GM12864 (cell line): ENCODE measurements around the gene KPTN.

ENCODE experiments used
- DNase-seq: peaks from one replicate; pipeline ENCODE4 v3.0.0-alpha.2; 2011; ENCODE audit warnings: low read depth
- H3K4me3 ChIP-seq: 2 replicates; pipeline ENCODE4 v1.5.1; 2011; ENCODE audit warnings: mild to moderate bottlenecking, low read depth, low read length, control low read depth
- TF ChIP-seq, protein P1 (sequence below): IDR thresholded peaks from 2 replicates; pipeline ENCODE4 v1.5.1; 2011; ENCODE audit warnings: low read depth, mild to moderate bottlenecking, moderate library complexity, low read length, control low read depth, inconsistent platforms; ENCODE audit errors: missing control alignments

KPTN gene

DNA sequence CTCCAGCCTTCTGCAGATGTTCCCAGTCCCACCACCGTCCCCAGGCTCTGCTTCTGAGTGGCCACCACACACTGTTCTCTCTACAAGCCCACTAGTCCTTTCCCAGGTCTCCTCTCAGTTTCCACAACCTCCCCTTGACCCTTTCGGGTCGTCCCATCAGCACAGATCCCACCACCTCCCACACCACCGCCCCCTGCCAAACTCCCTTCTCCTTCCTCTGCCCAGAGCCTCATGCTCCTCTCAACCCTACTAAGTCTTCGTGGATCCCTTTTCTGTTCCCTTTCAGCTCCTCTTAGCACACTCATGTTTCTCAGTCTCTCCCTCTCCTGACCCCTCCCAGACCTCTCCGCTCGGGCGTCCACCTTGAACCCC is 28.9 kb upstream of the KPTN start:
- no peak for DNase-seq
- no peak overlapping the region; the same call in 1 of the 2 replicates for H3K4me3 ChIP-seq
- TF ChIP-seq, protein P1, sequence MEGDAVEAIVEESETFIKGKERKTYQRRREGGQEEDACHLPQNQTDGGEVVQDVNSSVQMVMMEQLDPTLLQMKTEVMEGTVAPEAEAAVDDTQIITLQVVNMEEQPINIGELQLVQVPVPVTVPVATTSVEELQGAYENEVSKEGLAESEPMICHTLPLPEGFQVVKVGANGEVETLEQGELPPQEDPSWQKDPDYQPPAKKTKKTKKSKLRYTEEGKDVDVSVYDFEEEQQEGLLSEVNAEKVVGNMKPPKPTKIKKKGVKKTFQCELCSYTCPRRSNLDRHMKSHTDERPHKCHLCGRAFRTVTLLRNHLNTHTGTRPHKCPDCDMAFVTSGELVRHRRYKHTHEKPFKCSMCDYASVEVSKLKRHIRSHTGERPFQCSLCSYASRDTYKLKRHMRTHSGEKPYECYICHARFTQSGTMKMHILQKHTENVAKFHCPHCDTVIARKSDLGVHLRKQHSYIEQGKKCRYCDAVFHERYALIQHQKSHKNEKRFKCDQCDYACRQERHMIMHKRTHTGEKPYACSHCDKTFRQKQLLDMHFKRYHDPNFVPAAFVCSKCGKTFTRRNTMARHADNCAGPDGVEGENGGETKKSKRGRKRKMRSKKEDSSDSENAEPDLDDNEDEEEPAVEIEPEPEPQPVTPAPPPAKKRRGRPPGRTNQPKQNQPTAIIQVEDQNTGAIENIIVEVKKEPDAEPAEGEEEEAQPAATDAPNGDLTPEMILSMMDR: no peak

DNA sequence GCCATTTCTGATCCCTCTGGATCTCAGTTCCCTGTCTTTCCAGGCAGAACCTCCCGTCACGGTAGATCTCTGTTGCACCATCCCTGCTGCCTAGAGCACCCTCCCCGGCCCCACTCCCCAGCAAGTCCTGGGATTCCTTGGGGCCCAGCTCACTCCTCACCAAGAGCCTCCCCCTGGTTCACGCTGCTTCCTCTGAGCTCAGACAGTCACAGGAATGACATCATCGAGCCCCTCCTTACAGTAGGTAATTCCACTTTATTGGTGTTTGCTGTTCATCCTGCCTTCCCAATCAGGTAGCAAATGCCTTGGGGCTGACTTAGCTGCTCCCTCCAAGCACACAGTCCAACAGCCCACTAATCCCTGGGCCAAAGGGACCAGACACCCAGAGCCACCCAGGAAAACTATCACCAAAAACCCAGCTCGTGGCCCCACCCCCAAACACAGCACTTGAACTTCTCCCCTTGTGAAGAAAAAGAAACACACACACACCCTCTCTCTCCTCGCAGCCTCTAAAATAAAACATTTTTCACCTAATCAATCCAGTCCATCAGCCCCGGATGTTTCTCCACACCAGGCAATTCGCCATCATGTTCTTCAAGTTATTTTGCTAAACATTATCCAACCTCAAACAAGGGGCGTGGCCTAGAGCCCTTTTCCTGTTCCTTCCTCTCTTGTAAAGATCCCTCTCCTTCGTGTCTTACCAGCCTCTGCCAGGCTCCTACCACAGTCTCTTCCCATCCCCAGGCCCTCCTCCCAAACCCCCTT is 28.3 kb upstream of the KPTN start:
- no peak overlapping the region for H3K4me3 ChIP-seq
- TF ChIP-seq, protein P1: no peak
- no peak for DNase-seq

DNA sequence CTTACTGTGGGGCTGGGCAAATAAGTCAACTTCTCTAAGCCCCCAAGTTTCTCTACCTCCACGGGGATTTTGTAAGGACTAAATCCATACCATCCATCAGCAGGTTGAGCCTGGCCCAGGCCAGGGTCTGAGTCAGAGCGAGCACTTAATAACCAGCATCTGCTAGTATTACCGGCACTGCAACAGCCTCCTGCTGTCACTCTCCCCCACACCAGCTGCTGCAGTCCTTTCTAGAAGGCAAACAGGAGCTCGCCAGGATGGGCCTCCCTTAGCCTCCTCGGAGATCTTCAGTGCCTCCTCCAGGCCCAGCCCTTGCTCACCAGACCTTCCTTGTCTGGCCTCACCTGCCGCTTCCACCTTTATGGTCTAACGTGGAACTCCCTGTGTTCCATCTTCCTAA is 27.7 kb upstream of the KPTN start:
- TF ChIP-seq, protein P1: no peak
- H3K4me3 ChIP-seq: no peak overlapping the region
- no peak for DNase-seq

DNA sequence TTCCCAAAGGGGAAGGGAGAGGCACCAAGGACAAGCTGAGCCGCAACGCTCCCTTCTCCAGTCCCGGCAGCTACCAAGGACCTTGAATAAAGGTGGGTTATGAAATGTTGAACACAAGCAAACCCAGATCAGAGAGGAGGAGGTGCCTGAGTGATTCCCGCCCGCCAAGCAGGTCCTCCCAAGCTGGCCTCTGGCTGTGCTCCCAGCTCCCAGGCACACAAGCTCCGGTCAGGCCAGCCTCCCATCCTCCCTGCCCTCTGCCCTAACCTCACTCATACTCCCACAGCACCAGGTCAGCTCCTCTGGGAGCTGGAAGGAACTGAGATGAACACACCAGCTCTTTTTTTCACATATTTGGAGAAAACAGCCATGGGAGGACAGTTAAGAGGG is 27.1 kb upstream of the KPTN start:
- no peak for DNase-seq
- TF ChIP-seq, protein P1: no peak
- H3K4me3 ChIP-seq: no peak overlapping the region

DNA sequence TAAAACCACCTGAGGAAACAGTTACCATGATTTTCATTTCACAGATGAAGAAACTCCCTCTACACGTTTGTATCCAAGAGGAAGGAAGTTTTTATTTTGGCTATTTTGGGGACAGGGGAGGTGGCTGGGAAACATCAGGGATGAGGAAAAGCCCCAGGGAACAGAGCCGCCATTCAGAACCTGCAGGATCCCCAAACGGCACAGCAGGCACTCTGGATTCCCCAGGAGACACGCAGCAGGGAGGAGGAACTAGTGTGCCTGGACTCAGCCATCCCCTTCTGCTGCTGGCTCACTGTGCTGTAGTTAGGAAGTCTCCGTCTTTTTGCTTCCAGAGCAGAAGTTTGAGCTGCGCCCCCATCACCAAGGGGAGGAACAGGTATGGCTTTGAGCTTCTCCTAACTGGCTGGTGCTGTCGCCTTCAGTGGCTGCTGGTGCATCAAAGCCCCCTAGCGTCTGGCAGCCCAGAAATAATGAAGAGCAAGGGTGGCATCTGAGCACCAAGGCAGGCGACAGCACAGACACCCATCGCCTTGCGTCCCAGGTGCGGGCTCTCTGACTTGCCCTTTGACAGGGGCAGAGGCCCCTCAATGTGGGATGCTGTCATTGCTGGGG is 26.6 kb upstream of the KPTN start:
- no peak for DNase-seq
- H3K4me3 ChIP-seq: no peak overlapping the region
- TF ChIP-seq, protein P1: no peak

DNA sequence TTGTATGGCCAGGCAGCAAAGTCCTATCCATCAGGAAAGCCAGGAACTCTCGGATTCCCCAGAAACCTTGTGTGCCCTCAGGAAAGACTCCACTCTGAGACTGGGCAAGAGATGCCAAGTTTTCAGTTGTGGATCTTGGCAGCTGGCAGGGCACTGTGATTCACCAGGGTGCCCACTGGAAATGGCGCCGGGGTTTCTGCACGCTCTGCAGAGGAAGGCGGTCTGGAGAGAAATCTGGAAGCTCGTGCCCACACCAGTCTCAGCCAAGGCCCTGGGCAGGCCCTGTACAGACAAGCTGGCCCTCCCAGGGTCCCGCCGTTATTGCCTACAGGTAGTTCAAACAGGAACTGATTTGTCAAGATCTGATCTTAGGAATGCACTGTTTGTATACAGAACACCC is 26.0 kb upstream of the KPTN start:
- TF ChIP-seq, protein P1: no peak
- no peak overlapping the region for H3K4me3 ChIP-seq
- DNase-seq: no peak

DNA sequence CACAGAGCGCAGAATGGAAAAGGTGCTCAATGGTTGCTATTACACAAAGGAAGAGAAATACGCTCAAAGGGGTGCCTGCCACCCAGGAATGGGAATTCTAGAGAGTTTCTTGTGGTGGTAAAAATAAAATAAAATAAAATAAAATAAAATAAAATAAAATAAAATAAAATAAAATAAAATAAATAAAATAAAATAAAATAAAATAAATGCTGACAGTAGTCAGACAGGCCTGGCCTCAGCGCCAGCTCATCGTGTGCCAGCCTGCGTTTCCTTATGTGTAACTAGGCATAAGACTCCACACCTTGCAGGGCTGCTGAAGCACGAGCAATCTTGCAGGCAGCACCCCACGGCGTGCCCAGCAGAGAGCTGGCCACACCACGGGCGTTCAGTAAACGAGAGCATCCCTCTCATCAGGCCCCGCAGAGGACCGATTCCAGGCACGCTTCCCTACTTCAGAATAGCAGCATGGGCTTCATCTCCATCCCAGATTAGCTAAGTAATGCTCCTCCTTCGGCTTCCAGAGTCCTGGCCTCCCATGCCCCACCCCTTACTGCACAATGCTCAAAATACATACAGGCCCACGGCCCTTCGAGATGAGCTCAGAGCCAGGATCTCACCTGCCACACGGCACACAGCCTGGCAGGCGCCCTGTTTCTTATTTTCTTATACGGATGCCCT is 25.3 kb upstream of the KPTN start:
- no peak for DNase-seq
- H3K4me3 ChIP-seq: no peak overlapping the region
- TF ChIP-seq, protein P1: no peak
